Measurements from ENCODE around the gene HM13. TPM values are rescaled to one million over a fixed set of nuclear protein-coding genes. Genes with fewer than 3 reads are reported as not detected.
"Not testable (repeated sequence)": the region's sequence is repeated elsewhere in the genome, so short reads cannot be mapped to it uniquely, and the experiment has no call there.

The HM13 gene
- total and polyA plus RNA-seq, 11 donors: 22.3 to 119 (median 41.0) TPM

GRCh38 chr20:31606804-31607639 is 92.8 kb downstream of the HM13 start:
- H3K27me3 ChIP-seq: peaks cover 0 to 14% (median 0%) of the 10 kb centered on the region in 9 donors
- H3K4me3 ChIP-seq: peak overlapping the region; percentile 58 to 91 (median 74)
- DNase-seq (peak in 2 of 5 donors; percentile 43 to 67), ATAC-seq (peak in 1 of 4 donors; percentile 9)
- no peak for TF ChIP-seq POLR2A (IDR thresholded peaks at IDR 0.05)
- TF ChIP-seq, protein P1, sequence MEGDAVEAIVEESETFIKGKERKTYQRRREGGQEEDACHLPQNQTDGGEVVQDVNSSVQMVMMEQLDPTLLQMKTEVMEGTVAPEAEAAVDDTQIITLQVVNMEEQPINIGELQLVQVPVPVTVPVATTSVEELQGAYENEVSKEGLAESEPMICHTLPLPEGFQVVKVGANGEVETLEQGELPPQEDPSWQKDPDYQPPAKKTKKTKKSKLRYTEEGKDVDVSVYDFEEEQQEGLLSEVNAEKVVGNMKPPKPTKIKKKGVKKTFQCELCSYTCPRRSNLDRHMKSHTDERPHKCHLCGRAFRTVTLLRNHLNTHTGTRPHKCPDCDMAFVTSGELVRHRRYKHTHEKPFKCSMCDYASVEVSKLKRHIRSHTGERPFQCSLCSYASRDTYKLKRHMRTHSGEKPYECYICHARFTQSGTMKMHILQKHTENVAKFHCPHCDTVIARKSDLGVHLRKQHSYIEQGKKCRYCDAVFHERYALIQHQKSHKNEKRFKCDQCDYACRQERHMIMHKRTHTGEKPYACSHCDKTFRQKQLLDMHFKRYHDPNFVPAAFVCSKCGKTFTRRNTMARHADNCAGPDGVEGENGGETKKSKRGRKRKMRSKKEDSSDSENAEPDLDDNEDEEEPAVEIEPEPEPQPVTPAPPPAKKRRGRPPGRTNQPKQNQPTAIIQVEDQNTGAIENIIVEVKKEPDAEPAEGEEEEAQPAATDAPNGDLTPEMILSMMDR (IDR thresholded peaks at IDR 0.05): no peak
- peaks cover 0 to 71% (median 28%) of the 10 kb centered on the region in 12 donors for H3K4me1 ChIP-seq
- intact Hi-C loops (cut with DNase I): no loop called here
- WGBS, 4 donors: 49 to 56% (median 52%) methylated on average over 8 of the region's 8 CpGs
- H3K9me3 ChIP-seq: no peaks in the 10 kb centered on the region
- peaks cover 0 to 13% (median 0%) of the 10 kb centered on the region in 9 donors for H3K36me3 ChIP-seq
- peak overlapping the region; percentile 83 to 96 (median 92) for H3K27ac ChIP-seq

DNA sequence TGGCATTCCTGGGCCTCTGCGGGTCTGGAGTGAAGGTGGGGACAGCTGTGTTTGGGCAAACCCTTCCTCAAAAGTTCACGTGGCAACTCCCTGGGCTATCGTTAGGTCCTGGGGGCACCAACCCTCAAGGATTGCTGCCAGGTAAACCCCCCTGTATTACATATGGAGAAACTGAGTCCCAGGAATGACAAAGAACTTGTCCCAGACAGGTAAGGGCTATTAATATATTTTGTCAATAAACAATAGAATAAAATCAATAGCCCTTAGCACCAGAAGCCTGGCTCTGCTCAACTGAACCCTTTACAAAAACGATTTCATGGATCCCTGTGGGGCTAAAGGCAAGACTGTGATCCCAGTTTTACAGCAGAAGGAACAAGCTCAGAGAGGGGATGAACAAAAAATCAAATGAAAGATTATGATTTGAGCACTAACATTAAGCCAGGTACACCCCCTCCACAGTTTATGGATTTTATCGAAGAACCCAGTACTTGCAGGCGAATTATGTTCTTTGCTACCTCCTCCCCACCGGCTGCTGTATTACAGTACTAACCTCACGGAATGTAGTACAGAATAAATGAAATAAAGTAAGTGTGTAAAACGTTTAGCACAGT is 93.5 kb downstream of the HM13 start:
- peak overlapping the region in 11 of 12 donors; percentile 61 to 91 (median 75) for H3K4me3 ChIP-seq
- intact Hi-C loops (cut with DNase I): loop anchor here in 4 of 10 donors (1.0 to 2.0 kb wide), 2 partner anchors 13 to 34 kb away; no protein-coding TSS in a partner anchor
- H3K9me3 ChIP-seq: no peaks in the 10 kb centered on the region
- H3K4me1 ChIP-seq: peaks cover 0 to 78% (median 29%) of the 10 kb centered on the region in 12 donors
- TF ChIP-seq, protein P1 (IDR thresholded peaks at IDR 0.05): no peak
- no peak for TF ChIP-seq POLR2A (IDR thresholded peaks at IDR 0.05)
- WGBS, 4 donors: 41 to 61% (median 49%) methylated on average over 9 of the region's 9 CpGs
- peak overlapping the region; percentile 83 to 96 (median 92) for H3K27ac ChIP-seq
- peaks cover 0 to 13% (median 0%) of the 10 kb centered on the region in 9 donors for H3K36me3 ChIP-seq
- peaks cover 0 to 13% (median 0%) of the 10 kb centered on the region in 9 donors for H3K27me3 ChIP-seq
- DNase-seq (no peak), ATAC-seq (no peak)

GRCh38 chr20:31608251-31608945 is 94.2 kb downstream of the HM13 start:
- Histone ChIP-seq H3K36me3 (peaks cover 0 to 13% (median 0%) of the 10 kb centered on the region in 9 donors), H3K27me3 (peaks cover 0 to 10% (median 0%) of the 10 kb centered on the region in 9 donors), H3K27ac (peak overlapping the region; percentile 83 to 96 (median 92)), H3K4me3 (peak overlapping the region in 10 of 12 donors; percentile 41 to 91 (median 76)), H3K4me1 (peaks cover 0 to 74% (median 28%) of the 10 kb centered on the region in 12 donors), H3K9me3 (no peaks in the 10 kb centered on the region)
- intact Hi-C loops (cut with DNase I): loop anchor here in 4 of 10 donors (1.0 to 2.0 kb wide), 2 partner anchors 14 to 35 kb away; no protein-coding TSS in a partner anchor
- DNase-seq (peak; percentile 81 to 92 (median 87)), ATAC-seq (peak; percentile 17 to 40 (median 20))
- TF ChIP-seq, protein P1 (IDR thresholded peaks at IDR 0.05): no peak
- TF ChIP-seq POLR2A (IDR thresholded peaks at IDR 0.05): peak in 1 of 2 donors; percentile 38
- whole genome bisulfite sequencing, 4 donors: 17 to 25% (median 18%) methylated on average over 23 to 45 of the region's 45 CpGs

GRCh38 chr20:31612271-31612640 is 98.0 kb downstream of the HM13 start:
- peaks cover 0 to 49% (median 18%) of the 10 kb centered on the region in 12 donors for H3K4me1 ChIP-seq
- WGBS, 4 donors: 90 to 92% (median 91%) methylated on average over 12 of the region's 12 CpGs

More at GRCh38 chr20:31612271-31612640, 98.0 kb downstream of the HM13 start:
- not testable (repeated sequence) for H3K4me3 ChIP-seq, DNase-seq, H3K27me3 ChIP-seq, ATAC-seq, H3K36me3 ChIP-seq, H3K9me3 ChIP-seq
- intact Hi-C loops (cut with DNase I): loop anchor here in 7 of 10 donors (1.0 to 2.0 kb wide), 5 partner anchors 43 to 51 kb away; no protein-coding TSS in a partner anchor
- peak overlapping the region in 7 of 12 donors; percentile 12 to 95 (median 46) for H3K27ac ChIP-seq
